Muscle of back (tissue), 11 donors: ENCODE results near the gene AOPEP. TPM values are rescaled to one million over a fixed set of nuclear protein-coding genes. Genes with fewer than 3 reads are reported as not detected.
"Not testable (repeated sequence)": the region's sequence is repeated elsewhere in the genome, so short reads cannot be mapped to it uniquely, and the experiment has no call there.

ENCODE experiments used
- DNase-seq, 3 donors: peaks; one replicate each; pipeline versions ENCODE4 v3.0.0 to v3.0.0-alpha.2; 2013
- polyA plus RNA-seq, 10 donors: library from polyadenylated mRNA; unstranded; fragments of 120-200 nt; gene quantifications; one replicate each; pipeline ENCODE4 v1.2.1, GENCODE V29; 2013; ENCODE audit not compliant: insufficient read length in 10 of 10

Gene AOPEP
- polyA plus RNA-seq, 10 donors, result 25.6 to 44.3 (median 32.8) TPM

- no peak for DNase-seq
Observed at GRCh38 chr9:94812343-94812742, 85.8 kb downstream of the AOPEP start.

- no peak for DNase-seq
Observed at GRCh38 chr9:94813379-94813778, 86.9 kb downstream of the AOPEP start.

- no peak for DNase-seq
Observed at GRCh38 chr9:94817291-94818177, 91.0 kb downstream of the AOPEP start.

- no peak for DNase-seq
Observed at GRCh38 chr9:94818178-94818541, 91.7 kb downstream of the AOPEP start.

GRCh38 chr9:94819161-94819687 is 92.7 kb downstream of the AOPEP start:
- DNase-seq, result no peak

GRCh38 chr9:94821098-94821887 is 94.8 kb downstream of the AOPEP start:
- no peak for DNase-seq

GRCh38 chr9:94822273-94822672 is 95.8 kb downstream of the AOPEP start:
- no peak for DNase-seq

- DNase-seq, result no peak
Observed at GRCh38 chr9:94823710-94824109, 97.2 kb downstream of the AOPEP start.

- no peak for DNase-seq
Observed at GRCh38 chr9:94824411-94824810, 97.9 kb downstream of the AOPEP start.

- no peak for DNase-seq
Observed at GRCh38 chr9:94824913-94825610, 98.6 kb downstream of the AOPEP start.

- DNase-seq, result no peak
Observed at GRCh38 chr9:94825611-94825958, 99.1 kb downstream of the AOPEP start.

- DNase-seq, result no peak
Observed at GRCh38 chr9:94826044-94826443, 99.5 kb downstream of the AOPEP start.

GRCh38 chr9:94826644-94827410 is 100.3 kb downstream of the AOPEP start:
- DNase-seq, result no peak

GRCh38 chr9:94827584-94828304 is 101.2 kb downstream of the AOPEP start:
- DNase-seq, result no peak

GRCh38 chr9:94829380-94830070 is 103.0 kb downstream of the AOPEP start:
- peak in 1 of 3 donors; percentile 45 for DNase-seq

GRCh38 chr9:94830071-94830604 is 103.6 kb downstream of the AOPEP start:
- not testable (repeated sequence) for DNase-seq

GRCh38 chr9:94833802-94834201 is 107.3 kb downstream of the AOPEP start:
- DNase-seq, result no peak

GRCh38 chr9:94837404-94837803 is 110.9 kb downstream of the AOPEP start:
- DNase-seq, result no peak

- DNase-seq, result no peak
Observed at GRCh38 chr9:94839398-94839797, 112.9 kb downstream of the AOPEP start.

GRCh38 chr9:94840738-94841137 is 114.2 kb downstream of the AOPEP start:
- no peak for DNase-seq
